Body of pancreas (tissue), 4 donors: Measurements from ENCODE around the gene ARF5.

Experiments
- POLR2A ChIP-seq, 3 donors: fragments of 450-650 bp; IDR thresholded peaks; one replicate each; pipeline ENCODE4 v1.6.1; 2016; ENCODE audit warnings: antibody characterized with exemption in 3 of 3, mild to moderate bottlenecking in 2 of 3
- TF ChIP-seq, protein P1 (sequence below), 7 experiments: fragments of 450-650 bp in 4 of 7; fragments of 200-600 bp in 3 of 7; sonication (generic) in 3 of 7; IDR thresholded peaks; one replicate each; pipeline ENCODE4 v1.5.1; 2016 to 2019; ENCODE audit warnings: antibody characterized with exemption in 7 of 7

DNA sequence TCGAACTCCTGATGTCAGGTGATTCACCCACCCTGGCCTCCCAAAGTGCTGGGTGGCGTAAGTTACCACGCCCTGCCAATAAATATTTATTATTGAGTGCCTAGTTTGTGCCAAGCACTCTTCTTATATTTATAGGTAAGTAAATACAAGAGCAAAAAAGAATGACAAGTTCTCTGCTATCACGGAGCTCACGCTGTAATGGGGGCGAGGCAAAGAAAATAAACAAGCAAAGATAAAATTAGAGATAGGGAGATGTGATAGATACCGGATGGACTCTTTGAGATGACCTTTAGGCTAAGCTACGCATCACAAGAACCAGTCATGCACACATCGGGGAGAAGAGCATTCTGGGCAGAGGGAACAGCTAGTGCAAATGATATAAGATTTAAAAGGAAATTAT is 49.1 kb upstream of the ARF5 start:
- TF ChIP-seq, protein P1, sequence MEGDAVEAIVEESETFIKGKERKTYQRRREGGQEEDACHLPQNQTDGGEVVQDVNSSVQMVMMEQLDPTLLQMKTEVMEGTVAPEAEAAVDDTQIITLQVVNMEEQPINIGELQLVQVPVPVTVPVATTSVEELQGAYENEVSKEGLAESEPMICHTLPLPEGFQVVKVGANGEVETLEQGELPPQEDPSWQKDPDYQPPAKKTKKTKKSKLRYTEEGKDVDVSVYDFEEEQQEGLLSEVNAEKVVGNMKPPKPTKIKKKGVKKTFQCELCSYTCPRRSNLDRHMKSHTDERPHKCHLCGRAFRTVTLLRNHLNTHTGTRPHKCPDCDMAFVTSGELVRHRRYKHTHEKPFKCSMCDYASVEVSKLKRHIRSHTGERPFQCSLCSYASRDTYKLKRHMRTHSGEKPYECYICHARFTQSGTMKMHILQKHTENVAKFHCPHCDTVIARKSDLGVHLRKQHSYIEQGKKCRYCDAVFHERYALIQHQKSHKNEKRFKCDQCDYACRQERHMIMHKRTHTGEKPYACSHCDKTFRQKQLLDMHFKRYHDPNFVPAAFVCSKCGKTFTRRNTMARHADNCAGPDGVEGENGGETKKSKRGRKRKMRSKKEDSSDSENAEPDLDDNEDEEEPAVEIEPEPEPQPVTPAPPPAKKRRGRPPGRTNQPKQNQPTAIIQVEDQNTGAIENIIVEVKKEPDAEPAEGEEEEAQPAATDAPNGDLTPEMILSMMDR (IDR thresholded peaks at IDR 0.05) = no peak
- no peak for TF ChIP-seq POLR2A (IDR thresholded peaks at IDR 0.05)
